Naive thymus-derived CD4-positive, alpha-beta T cell (primary cell): Measurements from ENCODE around the gene KRTAP9-9. TPM values are rescaled to one million over a fixed set of nuclear protein-coding genes. Genes with fewer than 3 reads are reported as not detected.

Experiments
- ATAC-seq: fragments of 150-1000 bp; cut with Tn5 transposase; 2 replicates; pipeline ENCODE4 v1.10.0; 2021; ENCODE audit warnings: mild to moderate bottlenecking, moderate library complexity
- CTCF ChIA-PET: fragments of 350-600 bp; sonication (Branson Sonifier 250); formaldehyde crosslinking; loops from one replicate; lab custom pipeline; 2021; ENCODE audit warnings: antibody characterized with exemption; lab: Charles Lee
- POLR2A ChIA-PET: fragments of 350-600 bp; sonication (Branson Sonifier 250); formaldehyde crosslinking; loops from one replicate; lab custom pipeline; 2021; ENCODE audit warnings: antibody characterized with exemption, inconsistent platforms; lab: Charles Lee
- DNase-seq, 9 donors: peaks; one replicate each; pipeline versions ENCODE4 v3.0.0 to v3.0.0-alpha.2; 2020 to 2022; ENCODE audit warnings: mixed read lengths in 1 of 9
- H3K27ac ChIP-seq: one replicate; pipeline ENCODE4 v1.7.0; 2013; ENCODE audit warnings: mild to moderate bottlenecking, low read depth, low read length, moderate library complexity
- H3K27me3 ChIP-seq, 2 donors: one replicate each; pipeline ENCODE4 v1.7.0; 2013; ENCODE audit warnings: low read length in 2 of 2, mild to moderate bottlenecking in 2 of 2, moderate library complexity in 2 of 2; ENCODE audit not compliant: control insufficient read depth in 2 of 2, insufficient read depth in 2 of 2
- H3K36me3 ChIP-seq, 3 experiments: 1 replicate in 2 of 3; 2 replicates in 1 of 3; pipeline ENCODE4 v1.7.0; 2013; ENCODE audit warnings: low read length in 3 of 3, mild to moderate bottlenecking in 3 of 3, moderate library complexity in 1 of 3; ENCODE audit not compliant: insufficient read depth in 3 of 3, control insufficient read depth in 2 of 3
- H3K4me1 ChIP-seq, 2 donors: one replicate each; pipeline ENCODE4 v1.7.0; 2013; ENCODE audit warnings: low read length in 2 of 2, mild to moderate bottlenecking in 2 of 2, moderate library complexity in 1 of 2; ENCODE audit not compliant: control insufficient read depth in 2 of 2, insufficient read depth in 2 of 2
- H3K4me3 ChIP-seq: 2 replicates; pipeline ENCODE4 v1.7.0; 2013; ENCODE audit warnings: mild to moderate bottlenecking, low read length
- H3K9me3 ChIP-seq, 3 experiments: 1 replicate in 2 of 3; 2 replicates in 1 of 3; pipeline ENCODE4 v1.7.0; 2013; ENCODE audit warnings: low read length in 3 of 3; ENCODE audit not compliant: control insufficient read depth in 2 of 3
- H3K27ac Mint-ChIP-seq, 9 donors: one replicate each; pipeline ENCODE4 v1.8.0; 2020 to 2022; ENCODE audit warnings: mixed read lengths in 9 of 9, mild to moderate bottlenecking in 8 of 9, moderate library complexity in 5 of 9, inconsistent platforms in 2 of 9
- H3K27me3 Mint-ChIP-seq, 5 donors: one replicate each; pipeline ENCODE4 v1.8.0; 2021 to 2022; ENCODE audit warnings: mixed read lengths in 5 of 5, mild to moderate bottlenecking in 1 of 5
- H3K36me3 Mint-ChIP-seq, 5 donors: one replicate each; pipeline ENCODE4 v1.8.0; 2020 to 2022; ENCODE audit warnings: mixed read lengths in 5 of 5, mild to moderate bottlenecking in 3 of 5, inconsistent platforms in 1 of 5
- H3K4me1 Mint-ChIP-seq, 7 donors: one replicate each; pipeline ENCODE4 v1.8.0; 2020 to 2022; ENCODE audit warnings: mixed read lengths in 7 of 7, mild to moderate bottlenecking in 3 of 7, inconsistent platforms in 1 of 7
- H3K4me3 Mint-ChIP-seq, 10 donors: one replicate each; pipeline ENCODE4 v1.8.0; 2020 to 2022; ENCODE audit warnings: mild to moderate bottlenecking in 10 of 10, mixed read lengths in 10 of 10, moderate library complexity in 6 of 10, inconsistent platforms in 2 of 10
- H3K9me3 Mint-ChIP-seq, 11 donors: one replicate each; pipeline ENCODE4 v1.8.0; 2020 to 2022; ENCODE audit warnings: mixed read lengths in 11 of 11, mild to moderate bottlenecking in 4 of 11, inconsistent platforms in 1 of 11, moderate library complexity in 1 of 11
- intact Hi-C, 2 donors: fragments of 100-400 bp; cut with micrococcal nuclease; formaldehyde crosslinking; loops; one replicate each; pipeline ENCODE4 v1.15.1; 2023
- polyA plus RNA-seq, 2 donors: library from polyadenylated mRNA; unstranded; fragments of 300-500 nt; fragmentation: Illumina TruSeq; gene quantifications; one replicate each; pipeline ENCODE4 v1.2.3, GENCODE V29; 2021
- total RNA-seq, 6 experiments: library from RNA in 5 of 6; stranded (reverse) in 5 of 6; gene quantifications; 1 replicate in 5 of 6; 2 replicates in 1 of 6; pipeline ENCODE4 v1.2.3 and lab custom pipeline; 2021 to 2026

The KRTAP9-9 gene
- total and polyA plus RNA-seq, 7 experiments from 2014 or later, result not detected

- H3K36me3 Mint-ChIP-seq, result no peaks in the 10 kb centered on the region
- peak overlapping the region in 1 of 9 donors; percentile 32 for H3K27ac Mint-ChIP-seq
- no peak for DNase-seq
- H3K9me3 ChIP-seq, result no peaks in the 10 kb centered on the region
- intact Hi-C loops, result loop anchor here in 1 of 2 donors (1.0 kb wide), 1 partner anchor 14 kb away; no protein-coding TSS in a partner anchor
- H3K27ac ChIP-seq, result no peak overlapping the region
- H3K27me3 Mint-ChIP-seq, result peaks cover 4 to 20% (median 6%) of the 10 kb centered on the region in 5 donors
- H3K4me3 Mint-ChIP-seq, result no peak overlapping the region
- H3K4me1 Mint-ChIP-seq, result peaks cover 0 to 11% (median 0%) of the 10 kb centered on the region in 7 donors
- H3K9me3 Mint-ChIP-seq, result peaks cover 0 to 3% (median 0%) of the 10 kb centered on the region in 11 donors
- H3K4me1 ChIP-seq, result no peaks in the 10 kb centered on the region
- no peaks in the 10 kb centered on the region for H3K27me3 ChIP-seq
- H3K36me3 ChIP-seq, result no peaks in the 10 kb centered on the region
- no peak overlapping the region for H3K4me3 ChIP-seq
- ChIA-PET POLR2A (no interaction called here), CTCF (no interaction called here)
- no peak for ATAC-seq
Observed at GRCh38 chr17:41278176-41278955, 23.2 kb downstream of the KRTAP9-9 start.

- Mint-ChIP-seq H3K36me3 (no peaks in the 10 kb centered on the region), H3K4me1 (peaks cover 0 to 29% (median 18%) of the 10 kb centered on the region in 7 donors), H3K4me3 (no peak overlapping the region), H3K9me3 (peaks cover 0 to 3% (median 0%) of the 10 kb centered on the region in 11 donors), H3K27ac (peak overlapping the region in 1 of 9 donors; percentile 74), H3K27me3 (peaks cover 0 to 9% (median 0%) of the 10 kb centered on the region in 5 donors)
- Histone ChIP-seq H3K4me3 (no peak overlapping the region), H3K9me3 (no peaks in the 10 kb centered on the region), H3K27me3 (no peaks in the 10 kb centered on the region), H3K36me3 (no peaks in the 10 kb centered on the region), H3K4me1 (peaks cover 0 to 12% of the 10 kb centered on the region in 2 donors), H3K27ac (no peak overlapping the region)
- DNase-seq (no peak), ATAC-seq (no peak)
- intact Hi-C loops, result no loop called here
- ChIA-PET POLR2A (interaction anchor here (1.0 kb wide), 1 partner anchor 45 kb away, joined by 3 read pairs; no protein-coding TSS in a partner anchor), CTCF (interaction anchor here (0.7 kb wide), 1 partner anchor 256 kb away, joined by 3 read pairs; no protein-coding TSS in a partner anchor)
Observed at GRCh38 chr17:41284043-41284442, 28.9 kb downstream of the KRTAP9-9 start.

GRCh38 chr17:41284546-41284945 lies 29.4 kb downstream of the KRTAP9-9 start:
- Mint-ChIP-seq H3K36me3 (no peaks in the 10 kb centered on the region), H3K4me3 (peak overlapping the region in 3 of 10 donors; percentile 5 to 58 (median 21)), H3K4me1 (peaks cover 0 to 29% (median 18%) of the 10 kb centered on the region in 7 donors), H3K27me3 (peaks cover 0 to 9% (median 0%) of the 10 kb centered on the region in 5 donors), H3K9me3 (peaks cover 0 to 3% (median 0%) of the 10 kb centered on the region in 11 donors), H3K27ac (peak overlapping the region in 1 of 9 donors; percentile 17)
- peak in 2 of 9 donors; percentile 9 to 20 for DNase-seq
- no peak overlapping the region for H3K27ac ChIP-seq
- CTCF ChIA-PET, result interaction anchor here (0.7 kb wide), 1 partner anchor 255 kb away, joined by 3 read pairs; no protein-coding TSS in a partner anchor
- no peaks in the 10 kb centered on the region for H3K36me3 ChIP-seq
- no peaks in the 10 kb centered on the region for H3K9me3 ChIP-seq
- ATAC-seq, result no peak
- H3K4me1 ChIP-seq, result peaks cover 0 to 12% of the 10 kb centered on the region in 2 donors
- H3K4me3 ChIP-seq, result no peak overlapping the region
- POLR2A ChIA-PET, result no interaction called here
- intact Hi-C loops, result no loop called here
- H3K27me3 ChIP-seq, result no peaks in the 10 kb centered on the region

DNA sequence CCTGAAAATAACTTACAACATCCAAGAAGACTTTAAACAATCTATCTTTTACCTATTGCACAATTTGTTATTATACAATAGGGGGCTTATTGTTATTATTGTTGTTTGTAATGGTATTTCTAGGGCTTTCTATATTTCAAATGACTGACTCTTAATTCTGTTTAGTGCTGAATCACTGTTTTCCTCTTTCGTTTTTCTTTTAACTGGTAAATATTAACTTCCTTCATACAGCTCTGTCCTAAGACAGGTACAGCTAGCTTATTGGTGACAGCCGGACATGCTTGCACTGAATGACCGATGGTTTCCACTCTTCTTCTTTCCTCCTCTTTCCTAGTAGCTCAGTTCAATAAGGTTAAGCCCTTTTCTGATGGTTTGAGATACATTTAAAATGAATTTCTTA lies 31.9 kb downstream of the KRTAP9-9 start:
- ATAC-seq, result no peak

DNA sequence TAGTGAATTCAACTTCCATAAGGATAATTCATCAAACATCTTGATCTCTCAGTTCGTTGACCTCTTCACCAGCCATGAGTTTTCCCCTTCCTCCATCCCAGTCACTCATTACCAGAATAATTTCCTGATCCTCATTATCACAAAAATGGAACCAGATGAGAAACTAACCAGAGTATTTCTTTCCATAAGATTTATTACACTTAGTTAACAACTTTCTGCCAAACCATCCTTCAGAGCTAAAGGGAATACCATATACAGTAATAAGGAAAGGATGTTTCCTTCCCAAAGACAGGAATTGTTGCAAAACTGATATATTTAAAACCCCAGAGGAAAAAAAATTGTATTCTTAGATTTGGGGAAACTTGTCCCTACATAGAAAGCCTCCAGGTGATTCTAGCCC lies 38.8 kb downstream of the KRTAP9-9 start:
- no peak overlapping the region for H3K27ac ChIP-seq
- Mint-ChIP-seq H3K27ac (no peak overlapping the region), H3K36me3 (peaks cover 0 to 3% (median 0%) of the 10 kb centered on the region in 5 donors), H3K4me1 (no peaks in the 10 kb centered on the region), H3K9me3 (peaks cover 0 to 6% (median 0%) of the 10 kb centered on the region in 11 donors), H3K4me3 (no peak overlapping the region), H3K27me3 (peaks cover 0 to 15% (median 0%) of the 10 kb centered on the region in 5 donors)
- no peaks in the 10 kb centered on the region for H3K27me3 ChIP-seq
- H3K4me1 ChIP-seq, result no peaks in the 10 kb centered on the region
- CTCF ChIA-PET, result interaction anchor here (0.7 kb wide), 1 partner anchor 135 kb away, joined by 3 read pairs; no protein-coding TSS in a partner anchor
- H3K36me3 ChIP-seq, result no peaks in the 10 kb centered on the region
- DNase-seq, result no peak
- no peak for ATAC-seq
- no peak overlapping the region for H3K4me3 ChIP-seq
- POLR2A ChIA-PET, result no interaction called here
- intact Hi-C loops, result no loop called here
- no peaks in the 10 kb centered on the region for H3K9me3 ChIP-seq

More for the DNA sequence above, 31.9 kb downstream of the KRTAP9-9 start:
- no peak for DNase-seq
- H3K36me3 ChIP-seq, result no peaks in the 10 kb centered on the region
- peaks cover 0 to 15% (median 0%) of the 10 kb centered on the region in 5 donors for H3K27me3 Mint-ChIP-seq
- no peak overlapping the region for H3K27ac Mint-ChIP-seq
- peaks cover 0 to 27% (median 18%) of the 10 kb centered on the region in 7 donors for H3K4me1 Mint-ChIP-seq
- H3K9me3 Mint-ChIP-seq, result no peaks in the 10 kb centered on the region
- peaks cover 0 to 12% of the 10 kb centered on the region in 2 donors for H3K4me1 ChIP-seq
- H3K4me3 Mint-ChIP-seq, result no peak overlapping the region
- no peaks in the 10 kb centered on the region for H3K27me3 ChIP-seq
- intact Hi-C loops, result no loop called here
- no peaks in the 10 kb centered on the region for H3K36me3 Mint-ChIP-seq
- CTCF ChIA-PET, result no interaction called here
- no peak overlapping the region for H3K4me3 ChIP-seq
- H3K9me3 ChIP-seq, result no peaks in the 10 kb centered on the region
- POLR2A ChIA-PET, result interaction anchor here (1.6 kb wide), 1 partner anchor 21 kb away, joined by 3 read pairs; no protein-coding TSS in a partner anchor
- no peak overlapping the region for H3K27ac ChIP-seq

GRCh38 chr17:41296846-41297245 lies 41.7 kb downstream of the KRTAP9-9 start:
- no peak overlapping the region for H3K4me3 ChIP-seq
- H3K36me3 ChIP-seq, result no peaks in the 10 kb centered on the region
- intact Hi-C loops, result no loop called here
- no peaks in the 10 kb centered on the region for H3K27me3 ChIP-seq
- no peak overlapping the region for H3K27ac Mint-ChIP-seq
- H3K9me3 Mint-ChIP-seq, result peaks cover 0 to 17% (median 6%) of the 10 kb centered on the region in 11 donors
- no peak overlapping the region for H3K27ac ChIP-seq
- peaks cover 0 to 13% (median 0%) of the 10 kb centered on the region in 5 donors for H3K27me3 Mint-ChIP-seq
- H3K4me3 Mint-ChIP-seq, result no peak overlapping the region
- H3K9me3 ChIP-seq, result no peaks in the 10 kb centered on the region
- peaks cover 0 to 18% (median 7%) of the 10 kb centered on the region in 7 donors for H3K4me1 Mint-ChIP-seq
- peaks cover 0 to 9% (median 8%) of the 10 kb centered on the region in 5 donors for H3K36me3 Mint-ChIP-seq
- ATAC-seq (no peak), DNase-seq (no peak)
- POLR2A ChIA-PET, result no interaction called here
- H3K4me1 ChIP-seq, result no peaks in the 10 kb centered on the region
- CTCF ChIA-PET, result no interaction called here
